Adrenal gland (tissue), 12 donors: ENCODE data around the gene PHETA1. TPM values are rescaled to one million over a fixed set of nuclear protein-coding genes. Genes with fewer than 3 reads are reported as not detected.

Experiments
- DNase-seq, 7 donors: peaks; one replicate each; pipeline ENCODE4 v3.0.0-alpha.2; 2019 to 2020
- H3K27ac ChIP-seq, 5 donors: fragments of 200-600 bp; sonication (generic) in 4 of 5; 1 replicate in 3 of 5; 2 replicates in 2 of 5; pipeline versions ENCODE4 v1.5.1 to v1.8.0; 2016 to 2020; ENCODE audit warnings: mild to moderate bottlenecking in 1 of 5
- H3K27me3 ChIP-seq: fragments of 200-600 bp; 2 replicates; pipeline ENCODE4 v1.8.0; 2021
- H3K36me3 ChIP-seq, 2 donors: fragments of 200-600 bp; replicated peaks in 1 of 2; 1 replicate in 1 of 2; 2 replicates in 1 of 2; pipeline versions ENCODE4 v1.5.1 to v1.8.0; 2018 to 2022
- H3K4me1 ChIP-seq, 2 donors: fragments of 200-600 bp; replicated peaks in 1 of 2; 1 replicate in 1 of 2; 2 replicates in 1 of 2; pipeline versions ENCODE4 v1.5.1 to v1.8.0; 2018 to 2021
- H3K4me3 ChIP-seq, 4 donors: fragments of 200-600 bp; sonication (generic) in 3 of 4; one replicate each; pipeline ENCODE4 v1.5.1; 2016 to 2018
- H3K9me3 ChIP-seq, 3 donors: fragments of 200-600 bp; sonication (generic) in 1 of 3; replicated peaks in 1 of 3; 1 replicate in 2 of 3; 2 replicates in 1 of 3; pipeline versions ENCODE4 v1.5.1 to v1.8.0; 2016 to 2021
- CTCF ChIP-seq, 6 experiments: fragments of 450-650 bp in 4 of 6; fragments of 200-600 bp in 2 of 6; sonication (generic) in 1 of 6; IDR thresholded peaks; 1 replicate in 5 of 6; 2 replicates in 1 of 6; pipeline versions ENCODE4 v1.5.1 to v1.8.0; 2016 to 2021; ENCODE audit warnings: antibody characterized with exemption in 6 of 6, mild to moderate bottlenecking in 2 of 6, moderate library complexity in 1 of 6
- POLR2A ChIP-seq, 2 donors: fragments of 450-650 bp; IDR thresholded peaks; one replicate each; pipeline ENCODE4 v1.6.1; 2017; ENCODE audit warnings: antibody characterized with exemption in 2 of 2, mild to moderate bottlenecking in 2 of 2, moderate library complexity in 1 of 2
- WGBS, 4 donors: extraction: QIAGEN DNeasy Blood & Tissue Kit in 2 of 4; methylation state at CpG; one replicate each; pipeline versions ENCODE4 v1.1.5 to v1.1.7; 2013 to 2017; 5-methylcytosine and 5-hydroxymethylcytosine counted together
- intact Hi-C, 2 donors: fragments of 100-400 bp; cut with DNase I; formaldehyde crosslinking; loops; one replicate each; pipeline versions ENCODE4 v1.14.1 to v1.15.0; 2022 to 2023
- polyA plus RNA-seq, 3 donors: library from polyadenylated mRNA; stranded (reverse); fragments of 200-250 nt in 2 of 3; fragments of 350-450 nt in 1 of 3; fragmentation: Illumina TruSeq in 1 of 3; extraction: RNeasy Lipid Tissue Mini Kit (QIAGEN cat#74804) in 1 of 3; gene quantifications; one replicate each; pipeline ENCODE4 v1.2.3, GENCODE V29; 2013 to 2014
- total RNA-seq, 9 donors: library from RNA; depleted of rRNA in 4 of 9; stranded (reverse); fragments of >200 nt in 4 of 9; fragments of 120-200 nt in 1 of 9; fragmentation: NEBNext Ultra II Directional in 1 of 9; extraction: Animal tissue kit (Norgen Biotek cat#: 25700) in 1 of 9; gene quantifications; one replicate each; pipeline versions ENCODE4 v1.1.0 to v1.2.4, GENCODE V29; 2013 to 2023
- donor health status: healthy with polysubstance abuse.
- donor health status: Bipolar disorder and iron deficiency.
- donor health status: DM: yes; HTN: yes; CAD: no.
- donor health status: DM: no; HTN: no; CAD: no.
- donor health status: DM: no; HTN: no; CAD: no.
- donor health status: DM: yes; HTN: yes; CAD: no.

PHETA1 gene
- total and polyA plus RNA-seq, 12 donors = 3.6 to 37.4 (median 20.1) TPM

DNA sequence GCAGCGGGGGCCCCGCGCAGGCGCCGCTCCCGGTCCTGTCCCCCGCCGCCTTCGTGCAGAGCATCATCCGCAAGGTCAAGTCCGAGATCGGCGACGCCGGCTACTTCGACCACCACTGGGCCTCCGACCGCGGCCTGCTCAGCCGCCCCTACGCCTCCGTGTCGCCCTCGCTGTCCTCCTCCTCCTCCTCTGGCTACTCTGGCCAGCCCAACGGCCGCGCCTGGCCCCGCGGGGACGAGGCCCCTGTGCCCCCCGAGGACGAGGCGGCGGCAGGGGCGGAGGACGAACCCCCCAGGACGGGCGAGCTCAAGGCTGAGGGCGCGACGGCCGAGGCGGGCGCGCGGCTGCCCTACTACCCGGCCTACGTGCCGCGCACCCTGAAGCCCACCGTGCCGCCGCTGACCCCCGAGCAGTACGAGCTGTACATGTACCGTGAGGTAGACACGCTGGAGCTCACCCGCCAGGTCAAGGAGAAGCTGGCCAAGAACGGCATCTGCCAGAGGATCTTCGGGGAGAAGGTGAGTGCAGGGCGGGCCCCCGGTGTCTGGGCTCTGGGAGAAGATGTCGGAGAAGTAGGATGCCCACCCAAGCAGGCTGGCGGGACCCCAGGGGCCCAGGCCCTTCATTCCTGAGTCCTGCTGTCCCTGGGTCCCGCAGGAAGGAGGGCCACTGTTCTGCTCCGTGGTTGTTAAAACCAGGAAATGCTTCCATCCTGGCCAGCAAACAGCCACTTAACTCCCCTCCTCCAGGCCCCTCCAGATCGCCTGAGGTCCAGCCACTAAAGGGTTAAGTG lies 48.4 kb downstream of the PHETA1 start:
- H3K27me3 ChIP-seq = peaks cover 7% of the 10 kb centered on the region
- no peak for DNase-seq
- no peak overlapping the region for H3K4me3 ChIP-seq
- no peak overlapping the region for H3K27ac ChIP-seq
- no peaks in the 10 kb centered on the region for H3K36me3 ChIP-seq
- no peaks in the 10 kb centered on the region for H3K9me3 ChIP-seq
- H3K4me1 ChIP-seq = no peaks in the 10 kb centered on the region
- intact Hi-C loops = no loop called here
- no peak for TF ChIP-seq CTCF (IDR thresholded peaks at IDR 0.05)
- no peak for TF ChIP-seq POLR2A (IDR thresholded peaks at IDR 0.05)
- WGBS, 4 donors = 79 to 93% (median 90%) methylated on average over 27 to 67 of the region's 67 CpGs

DNA sequence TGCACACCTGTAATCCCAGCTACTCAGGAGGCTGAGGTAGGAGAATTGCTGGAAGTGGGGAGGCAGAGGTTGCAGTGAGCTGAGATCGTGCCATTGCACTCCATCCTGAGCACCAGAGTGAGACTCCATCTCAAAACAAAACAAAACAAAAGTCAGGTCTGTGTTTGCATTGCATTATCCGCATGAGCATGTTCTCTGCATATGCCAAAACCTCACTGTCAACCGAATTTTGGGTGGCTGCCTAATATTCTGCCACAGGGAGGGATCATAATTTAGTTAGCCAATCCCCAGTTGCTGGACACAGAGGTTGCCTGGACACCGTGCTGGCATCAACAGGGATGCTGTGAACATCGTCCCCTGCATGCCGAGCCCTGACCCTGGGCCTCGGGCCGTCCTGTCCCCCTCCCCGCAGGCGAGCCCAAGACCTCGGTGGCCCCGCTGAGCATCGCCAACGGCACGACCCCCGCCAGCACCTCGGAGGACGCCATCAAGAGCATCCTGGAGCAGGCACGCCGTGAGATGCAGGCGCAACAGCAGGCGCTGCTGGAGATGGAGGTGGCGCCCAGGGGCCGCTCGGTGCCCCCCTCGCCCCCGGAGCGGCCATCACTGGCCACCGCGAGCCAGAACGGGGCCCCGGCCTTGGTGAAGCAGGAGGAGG lies 49.2 kb downstream of the PHETA1 start:
- H3K27me3 ChIP-seq = peaks cover 7% of the 10 kb centered on the region
- no peak overlapping the region for H3K4me3 ChIP-seq
- no peak for DNase-seq
- H3K36me3 ChIP-seq = no peaks in the 10 kb centered on the region
- no peak overlapping the region for H3K27ac ChIP-seq
- TF ChIP-seq CTCF (IDR thresholded peaks at IDR 0.05) (no peak), POLR2A (IDR thresholded peaks at IDR 0.05) (no peak)
- intact Hi-C loops = loop anchor here in 1 of 2 donors (10.0 kb wide), 1 partner anchor 385 kb away; no protein-coding TSS in a partner anchor
- no peaks in the 10 kb centered on the region for H3K4me1 ChIP-seq
- WGBS, 4 donors = 84 to 89% (median 86%) methylated on average over 5 to 32 of the region's 32 CpGs
- no peaks in the 10 kb centered on the region for H3K9me3 ChIP-seq

DNA sequence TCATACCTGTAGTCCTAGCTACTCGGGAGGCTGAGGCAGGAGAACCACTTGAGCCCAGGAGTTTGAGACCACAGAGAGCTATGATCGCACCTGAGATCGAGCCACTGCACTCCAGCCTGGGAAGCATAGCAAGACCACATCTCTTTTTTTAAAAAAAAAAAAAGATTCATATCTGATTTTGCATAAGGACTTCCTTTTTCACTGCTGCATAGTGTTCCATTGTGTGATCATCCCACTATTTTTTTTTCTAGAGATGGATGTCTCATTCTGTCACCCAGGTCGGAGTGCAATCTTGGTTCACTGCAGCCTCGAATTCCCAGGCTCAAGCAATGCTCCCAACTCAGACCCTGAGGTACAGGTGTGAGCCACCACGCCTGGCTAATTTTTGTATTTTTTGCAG lies 50.4 kb downstream of the PHETA1 start:
- Histone ChIP-seq H3K27ac (no peak overlapping the region), H3K4me3 (no peak overlapping the region)
- intact Hi-C loops = loop anchor here in 1 of 2 donors (10.0 kb wide), 1 partner anchor 384 kb away; no protein-coding TSS in a partner anchor

More for the DNA sequence above, 50.4 kb downstream of the PHETA1 start:
- H3K36me3 ChIP-seq = no peaks in the 10 kb centered on the region
- no peak for DNase-seq
- peaks cover 7% of the 10 kb centered on the region for H3K27me3 ChIP-seq
- no peaks in the 10 kb centered on the region for H3K4me1 ChIP-seq
- 79 to 89% (median 85%) methylated on average over 6 of the region's 6 CpGs for WGBS, 4 donors
- TF ChIP-seq POLR2A (IDR thresholded peaks at IDR 0.05) = no peak
- TF ChIP-seq CTCF (IDR thresholded peaks at IDR 0.05) = no peak
- no peaks in the 10 kb centered on the region for H3K9me3 ChIP-seq
